GM19351 (cell line): ENCODE measurements around the gene FAM171A2.

Experiments used
- ATAC-seq: cut with Tn5 transposase; IDR thresholded peaks from one replicate; pipeline ENCODE4 v1.9.1; 2021; ENCODE audit warnings: mild to moderate bottlenecking, moderate library complexity; ENCODE audit not compliant: unreplicated experiment

Gene FAM171A2

GRCh38 chr17:44323359-44324091 is 40.1 kb downstream of the FAM171A2 start:
- ATAC-seq: no peak

GRCh38 chr17:44322236-44322895 is 41.3 kb downstream of the FAM171A2 start:
- ATAC-seq: no peak

- ATAC-seq: no peak
These were observed 42.2 kb downstream of the FAM171A2 start for GRCh38 chr17:44321246-44322120.

GRCh38 chr17:44320066-44320465 is 43.6 kb downstream of the FAM171A2 start:
- no peak for ATAC-seq

- no peak for ATAC-seq
These were observed 45.4 kb downstream of the FAM171A2 start for GRCh38 chr17:44318077-44318892.

GRCh38 chr17:44317545-44317944 is 46.1 kb downstream of the FAM171A2 start:
- ATAC-seq: no peak

GRCh38 chr17:44315760-44316731 is 47.6 kb downstream of the FAM171A2 start:
- no peak for ATAC-seq

- no peak for ATAC-seq
These were observed 48.6 kb downstream of the FAM171A2 start for GRCh38 chr17:44314869-44315661.

GRCh38 chr17:44314524-44314868 is 49.2 kb downstream of the FAM171A2 start:
- no peak for ATAC-seq

GRCh38 chr17:44314031-44314430 is 49.6 kb downstream of the FAM171A2 start:
- ATAC-seq: no peak

GRCh38 chr17:44312396-44313104 is 51.1 kb downstream of the FAM171A2 start:
- no peak for ATAC-seq

GRCh38 chr17:44311562-44312181 is 52.0 kb downstream of the FAM171A2 start:
- no peak for ATAC-seq

GRCh38 chr17:44310609-44311376 is 52.9 kb downstream of the FAM171A2 start:
- ATAC-seq: no peak

GRCh38 chr17:44310188-44310587 is 53.5 kb downstream of the FAM171A2 start:
- ATAC-seq: no peak

GRCh38 chr17:44309472-44309871 is 54.2 kb downstream of the FAM171A2 start:
- no peak for ATAC-seq

- ATAC-seq: no peak
These were observed 54.8 kb downstream of the FAM171A2 start for GRCh38 chr17:44308865-44309264.

- ATAC-seq: no peak
These were observed 55.3 kb downstream of the FAM171A2 start, which contains the start of gene RUNDC3A for GRCh38 chr17:44308320-44308818. TSS of gene RUNDC3A (plus strand) at chr17:44308601. CDS start at chr17:44308833, 232 bp downstream.
